B cell (primary cell): ENCODE measurements around the gene SPCS2. TPM values are rescaled to one million over a fixed set of nuclear protein-coding genes. Genes with fewer than 3 reads are reported as not detected.

ENCODE experiments used
- ATAC-seq: fragments of 200-7000 bp; cut with Tn5 transposase; one replicate; pipeline ENCODE4 v1.10.0; 2021; ENCODE audit warnings: low read depth, mild to moderate bottlenecking, moderate number of reproducible peaks, moderate library complexity
- CTCF ChIA-PET: fragments of 350-600 bp; sonication (Branson Sonifier 250); formaldehyde crosslinking; loops from one replicate; lab custom pipeline; 2021; ENCODE audit warnings: antibody characterized with exemption, inconsistent platforms; lab: Charles Lee
- POLR2A ChIA-PET: fragments of 350-600 bp; sonication (Branson Sonifier 250); formaldehyde crosslinking; loops from one replicate; lab custom pipeline; 2021; ENCODE audit warnings: antibody characterized with exemption; lab: Charles Lee
- DNase-seq: peaks from one replicate; pipeline ENCODE4 v3.0.0; 2013
- H2AFZ ChIP-seq: 2 replicates; pipeline ENCODE4 v1.6.1; 2012; ENCODE audit warnings: mild to moderate bottlenecking, low read depth, low read length; ENCODE audit not compliant: insufficient read depth, poor library complexity, severe bottlenecking
- H3K27ac ChIP-seq, 2 donors: 1 replicate in 1 of 2; 2 replicates in 1 of 2; pipeline ENCODE4 v1.5.1; 2012 to 2013; ENCODE audit warnings: low read length in 2 of 2, mild to moderate bottlenecking in 2 of 2, moderate library complexity in 1 of 2
- H3K27me3 ChIP-seq, 4 experiments: fragments of 200-600 bp in 1 of 4; sonication (generic) in 1 of 4; replicated peaks in 1 of 4; 1 replicate in 2 of 4; 2 replicates in 2 of 4; pipeline versions ENCODE4 v1.6.1 to v1.7.0; 2013 to 2016; ENCODE audit warnings: low read length in 3 of 4, mild to moderate bottlenecking in 2 of 4, mixed read lengths in 1 of 4, moderate library complexity in 1 of 4; ENCODE audit not compliant: insufficient read depth in 4 of 4, control insufficient read depth in 3 of 4; ENCODE audit errors: control extremely low read depth in 1 of 4
- H3K36me3 ChIP-seq, 2 experiments: replicated peaks in 1 of 2; 1 replicate in 1 of 2; 2 replicates in 1 of 2; pipeline versions ENCODE4 v1.6.1 to v1.7.1; 2013; ENCODE audit warnings: low read length in 1 of 2; ENCODE audit not compliant: insufficient read depth in 2 of 2, control insufficient read depth in 1 of 2; ENCODE audit errors: control extremely low read depth in 1 of 2, extremely low read depth in 1 of 2
- H3K4me1 ChIP-seq, 2 donors: fragments of 200-600 bp in 1 of 2; sonication (generic) in 1 of 2; 1 replicate in 1 of 2; 2 replicates in 1 of 2; pipeline versions ENCODE4 v1.5.1 to v1.6.1; 2013 to 2017; ENCODE audit warnings: low read length in 2 of 2; ENCODE audit not compliant: control insufficient read depth in 2 of 2, insufficient read depth in 2 of 2
- H3K4me2 ChIP-seq: replicated peaks from 2 replicates; pipeline ENCODE3; 2012; ENCODE audit warnings: mild to moderate bottlenecking, low read depth, low read length; ENCODE audit not compliant: poor library complexity, severe bottlenecking
- H3K4me3 ChIP-seq, 5 experiments: fragments of 200-600 bp in 1 of 5; sonication (generic) in 1 of 5; 1 replicate in 3 of 5; 2 replicates in 2 of 5; pipeline versions ENCODE4 v1.5.1 to v1.7.0; 2011 to 2016; ENCODE audit warnings: low read length in 4 of 5, mild to moderate bottlenecking in 4 of 5, low read depth in 2 of 5, control low read depth in 1 of 5, moderate library complexity in 1 of 5; ENCODE audit not compliant: insufficient read depth in 1 of 5; ENCODE audit errors: control extremely low read depth in 1 of 5, extremely low read depth in 1 of 5
- H3K79me2 ChIP-seq: fragments of 200-600 bp; sonication (generic); one replicate; pipeline ENCODE4 v1.6.0; 2016; ENCODE audit warnings: low read length; ENCODE audit not compliant: control insufficient read depth, insufficient read depth
- H3K9ac ChIP-seq: fragments of 200-600 bp; sonication (generic); 2 replicates; pipeline ENCODE4 v1.6.1; 2017; ENCODE audit warnings: mild to moderate bottlenecking, low read length, moderate library complexity
- H3K9me3 ChIP-seq, 3 donors: one replicate each; pipeline versions ENCODE4 v1.6.1 to v1.7.1; 2013; ENCODE audit warnings: low read length in 2 of 3; ENCODE audit not compliant: control insufficient read depth in 2 of 3, insufficient read depth in 1 of 3; ENCODE audit errors: control extremely low read depth in 1 of 3
- H4K20me1 ChIP-seq: 2 replicates; pipeline ENCODE4 v1.6.0; 2012; ENCODE audit warnings: mild to moderate bottlenecking, low read length; ENCODE audit not compliant: insufficient read depth, control insufficient read depth, poor library complexity, severe bottlenecking
- H3K27ac Mint-ChIP-seq: one replicate; pipeline ENCODE4 v1.8.0; 2021; ENCODE audit warnings: mixed read lengths
- H3K27me3 Mint-ChIP-seq: one replicate; pipeline ENCODE4 v1.8.0; 2021; ENCODE audit warnings: mixed read lengths
- H3K4me1 Mint-ChIP-seq: one replicate; pipeline ENCODE4 v1.8.0; 2021; ENCODE audit warnings: mixed read lengths
- H3K4me3 Mint-ChIP-seq: one replicate; pipeline ENCODE4 v1.8.0; 2021; ENCODE audit warnings: mixed read lengths
- H3K9me3 Mint-ChIP-seq: one replicate; pipeline ENCODE4 v1.8.0; 2022; ENCODE audit warnings: mixed read lengths; ENCODE audit not compliant: insufficient read depth
- CTCF ChIP-seq: fragments of 200-600 bp; IDR thresholded peaks from one replicate; pipeline ENCODE4 v1.8.0; 2022; ENCODE audit warnings: antibody characterized with exemption, mild to moderate bottlenecking
- EZH2 ChIP-seq: IDR thresholded peaks from 2 replicates; pipeline ENCODE4 v1.6.1; 2012; ENCODE audit warnings: borderline replicate concordance, low read depth, mild to moderate bottlenecking, moderate library complexity, low read length; ENCODE audit not compliant: insufficient read depth, poor library complexity, severe bottlenecking
- WGBS: methylation state at CpG from one replicate; pipeline ENCODE4 v1.1.5; 2013; ENCODE audit warnings: missing lambda C conversion rate; ENCODE audit not compliant: insufficient coverage; 5-methylcytosine and 5-hydroxymethylcytosine counted together
- intact Hi-C: fragments of 100-400 bp; cut with micrococcal nuclease; formaldehyde crosslinking; loops from one replicate; pipeline ENCODE4 v1.10.0; 2022
- polyA plus RNA-seq: library from polyadenylated mRNA; depleted of rRNA; stranded (reverse); fragments of >200 nt; gene quantifications from 2 replicates; pipeline ENCODE4 v1.2.3, GENCODE V29; 2012
- total RNA-seq, 2 donors: library from RNA; stranded (reverse); fragments of 120-200 nt in 1 of 2; gene quantifications; 1 replicate in 1 of 2; 2 replicates in 1 of 2; pipeline versions ENCODE4 v1.2.3 to v1.2.4, GENCODE V29; 2013 to 2022

The SPCS2 gene
- total and polyA plus RNA-seq, 2 donors (not counting 1 experiment from before 2014, with no cell fraction given): 17.8 to 98.5 TPM

- no peak for TF ChIP-seq CTCF
- no peak for TF ChIP-seq EZH2
- no peak overlapping the region for H2AFZ ChIP-seq
- Mint-ChIP-seq H3K9me3 (no peaks in the 10 kb centered on the region), H3K27ac (no peak overlapping the region), H3K4me3 (no peak overlapping the region), H3K27me3 (no peaks in the 10 kb centered on the region), H3K4me1 (no peaks in the 10 kb centered on the region)
- H3K27me3 ChIP-seq: no peaks in the 10 kb centered on the region
- peaks cover 6 to 18% of the 10 kb centered on the region in 2 experiments for H3K36me3 ChIP-seq
- H3K4me2 ChIP-seq: no peak overlapping the region
- no peak overlapping the region for H3K9ac ChIP-seq
- ATAC-seq (no peak), DNase-seq (no peak)
- no peak overlapping the region for H3K4me3 ChIP-seq
- H3K9me3 ChIP-seq: no peaks in the 10 kb centered on the region
- 80% methylated on average over 2 of the region's 5 CpGs for WGBS
- ChIA-PET CTCF (interaction anchor here (0.8 to 16.6 kb wide), 5 partner anchors 14 to 316 kb away, joined by 3 to 235 read pairs (median 4); no protein-coding TSS in a partner anchor), POLR2A (no interaction called here)
- H4K20me1 ChIP-seq: no peaks in the 10 kb centered on the region
- intact Hi-C loops: no loop called here
- no peak overlapping the region for H3K27ac ChIP-seq
- H3K79me2 ChIP-seq: no peaks in the 10 kb centered on the region
- no peaks in the 10 kb centered on the region for H3K4me1 ChIP-seq
Observed at GRCh38 chr11:74932169-74932568, 16.9 kb upstream of the SPCS2 start.

GRCh38 chr11:74932797-74933196 lies 16.3 kb upstream of the SPCS2 start:
- no peak overlapping the region for H3K4me3 ChIP-seq
- ChIA-PET POLR2A (no interaction called here), CTCF (interaction anchor here (0.6 to 16.6 kb wide), 4 partner anchors 13 to 316 kb away, joined by 3 to 235 read pairs (median 5); no protein-coding TSS in a partner anchor)
- no peaks in the 10 kb centered on the region for H4K20me1 ChIP-seq
- intact Hi-C loops: no loop called here
- no peak overlapping the region for H3K9ac ChIP-seq
- TF ChIP-seq EZH2: no peak
- TF ChIP-seq CTCF: no peak
- Mint-ChIP-seq H3K9me3 (no peaks in the 10 kb centered on the region), H3K4me3 (no peak overlapping the region), H3K27me3 (no peaks in the 10 kb centered on the region), H3K27ac (no peak overlapping the region), H3K4me1 (no peaks in the 10 kb centered on the region)
- H3K9me3 ChIP-seq: no peaks in the 10 kb centered on the region
- no peaks in the 10 kb centered on the region for H3K27me3 ChIP-seq
- no peak overlapping the region for H3K4me2 ChIP-seq
- H3K27ac ChIP-seq: no peak overlapping the region
- H3K4me1 ChIP-seq: no peaks in the 10 kb centered on the region
- H3K79me2 ChIP-seq: no peaks in the 10 kb centered on the region
- WGBS: no CpG with 5 or more reads among the region's 2 CpGs
- peaks cover 6 to 18% of the 10 kb centered on the region in 2 experiments for H3K36me3 ChIP-seq
- DNase-seq (no peak), ATAC-seq (no peak)
- no peak overlapping the region for H2AFZ ChIP-seq
